ENCODE measurements around the gene LAMA1.

The LAMA1 gene

GRCh38 chr18:6997808-6998207, 119.8 kb downstream of the LAMA1 start:
- Histone ChIP-seq H3K4me3 (ENCODE audit: low read length, poor library complexity, severe bottlenecking) (no peak overlapping the region), H3K9ac (ENCODE audit: low read depth, low read length, poor library complexity, severe bottlenecking) (no peak overlapping the region), H4K20me1 (ENCODE audit: insufficient read depth, low read length, poor library complexity, severe bottlenecking) (no peaks in the 10 kb centered on the region), H3K27me3 (ENCODE audit: insufficient read depth, low read length, poor library complexity, severe bottlenecking) (no peaks in the 10 kb centered on the region), H3K79me2 (ENCODE audit: insufficient read depth, low read length) (no peaks in the 10 kb centered on the region), H3K9me2 (replicated peaks; ENCODE audit: low read depth, low read length) (no peaks in the 10 kb centered on the region), H3K9me3 (ENCODE audit: insufficient read depth, low read depth, low read length) (no peaks in the 10 kb centered on the region), H3K4me2 (ENCODE audit: low read depth, low read length, poor library complexity, severe bottlenecking) (no peak overlapping the region), H3K36me3 (ENCODE audit: insufficient read depth, low read length) (no peaks in the 10 kb centered on the region), H3K4me1 (ENCODE audit: insufficient read depth, low read length, poor library complexity, severe bottlenecking) (no peaks in the 10 kb centered on the region), H3F3A (ENCODE audit: low read depth) (no peaks in the 10 kb centered on the region), H2AFZ (ENCODE audit: low read length) (no peak overlapping the region)
- TF ChIP-seq CTCF (conservative IDR thresholded peaks at IDR 0.05; ENCODE audit: low read length) (no peak), EZH2phosphoT487 (IDR thresholded peaks at IDR 0.05; ENCODE audit: borderline replicate concordance) (no peak)

- Histone ChIP-seq H3K4me1 (ENCODE audit: insufficient read depth, low read length, poor library complexity, severe bottlenecking) (no peaks in the 10 kb centered on the region), H3K4me2 (ENCODE audit: low read depth, low read length, poor library complexity, severe bottlenecking) (no peak overlapping the region), H4K20me1 (ENCODE audit: insufficient read depth, low read length, poor library complexity, severe bottlenecking) (no peaks in the 10 kb centered on the region), H3K36me3 (ENCODE audit: insufficient read depth, low read length) (no peaks in the 10 kb centered on the region), H3F3A (ENCODE audit: low read depth) (no peaks in the 10 kb centered on the region), H3K9me2 (replicated peaks; ENCODE audit: low read depth, low read length) (no peaks in the 10 kb centered on the region), H3K4me3 (ENCODE audit: low read length, poor library complexity, severe bottlenecking) (no peak overlapping the region), H3K9ac (ENCODE audit: low read depth, low read length, poor library complexity, severe bottlenecking) (no peak overlapping the region), H3K79me2 (ENCODE audit: insufficient read depth, low read length) (no peaks in the 10 kb centered on the region), H3K27me3 (ENCODE audit: insufficient read depth, low read length, poor library complexity, severe bottlenecking) (no peaks in the 10 kb centered on the region), H2AFZ (ENCODE audit: low read length) (no peak overlapping the region), H3K9me3 (ENCODE audit: insufficient read depth, low read depth, low read length) (no peaks in the 10 kb centered on the region)
- no peak for TF ChIP-seq EZH2phosphoT487 (IDR thresholded peaks at IDR 0.05; ENCODE audit: borderline replicate concordance)
- TF ChIP-seq CTCF (conservative IDR thresholded peaks at IDR 0.05; ENCODE audit: low read length) = no peak
Observed at GRCh38 chr18:6994771-6995430, 122.7 kb downstream of the LAMA1 start.

- H3K4me3 ChIP-seq (ENCODE audit: low read length, poor library complexity, severe bottlenecking) = no peak overlapping the region
- H3K27me3 ChIP-seq (ENCODE audit: insufficient read depth, low read length, poor library complexity, severe bottlenecking) = no peaks in the 10 kb centered on the region
- H3K9me3 ChIP-seq (ENCODE audit: insufficient read depth, low read depth, low read length) = no peaks in the 10 kb centered on the region
- no peaks in the 10 kb centered on the region for H4K20me1 ChIP-seq (ENCODE audit: insufficient read depth, low read length, poor library complexity, severe bottlenecking)
- H3K9me2 ChIP-seq (replicated peaks; ENCODE audit: low read depth, low read length) = no peaks in the 10 kb centered on the region
- no peaks in the 10 kb centered on the region for H3K79me2 ChIP-seq (ENCODE audit: insufficient read depth, low read length)
- no peaks in the 10 kb centered on the region for H3F3A ChIP-seq (ENCODE audit: low read depth)
- TF ChIP-seq CTCF (conservative IDR thresholded peaks at IDR 0.05; ENCODE audit: low read length) = no peak
- TF ChIP-seq EZH2phosphoT487 (IDR thresholded peaks at IDR 0.05; ENCODE audit: borderline replicate concordance) = no peak
- no peak overlapping the region for H2AFZ ChIP-seq (ENCODE audit: low read length)
- H3K4me1 ChIP-seq (ENCODE audit: insufficient read depth, low read length, poor library complexity, severe bottlenecking) = no peaks in the 10 kb centered on the region
- no peaks in the 10 kb centered on the region for H3K36me3 ChIP-seq (ENCODE audit: insufficient read depth, low read length)
- H3K4me2 ChIP-seq (ENCODE audit: low read depth, low read length, poor library complexity, severe bottlenecking) = no peak overlapping the region
- H3K9ac ChIP-seq (ENCODE audit: low read depth, low read length, poor library complexity, severe bottlenecking) = no peak overlapping the region
Observed at GRCh38 chr18:6994056-6994770, 123.4 kb downstream of the LAMA1 start.

Measured in Loucy (cell line).